Activated T-helper 17 cell treated with anti-CD3 and anti-CD28 coated beads, Interleukin-2, amount 50 U/mL, for 72 hours (primary cell): ENCODE data around the gene SLC2A1. TPM values are rescaled to one million over a fixed set of nuclear protein-coding genes. Genes with fewer than 3 reads are reported as not detected.
"Not testable (repeated sequence)": the region's sequence is repeated elsewhere in the genome, so short reads cannot be mapped to it uniquely, and the experiment has no call there.

ENCODE experiments used
- ATAC-seq: fragments of 150-1000 bp; cut with Tn5 transposase; replicated peaks from 2 replicates; pipeline ENCODE4 v1.10.0; 2021; ENCODE audit warnings: mild to moderate bottlenecking, moderate library complexity
- H3K27ac Mint-ChIP-seq: one replicate; pipeline ENCODE4 v1.8.0; 2022; ENCODE audit warnings: mixed read lengths
- H3K27me3 Mint-ChIP-seq: one replicate; pipeline ENCODE4 v1.8.0; 2022; ENCODE audit warnings: mixed read lengths
- H3K36me3 Mint-ChIP-seq: one replicate; pipeline ENCODE4 v1.8.0; 2022; ENCODE audit warnings: low read depth, mild to moderate bottlenecking, mixed read lengths
- H3K4me1 Mint-ChIP-seq: one replicate; pipeline ENCODE4 v1.8.0; 2022; ENCODE audit warnings: mixed read lengths
- H3K4me3 Mint-ChIP-seq: one replicate; pipeline ENCODE4 v1.8.0; 2022; ENCODE audit warnings: mild to moderate bottlenecking, mixed read lengths
- H3K9me3 Mint-ChIP-seq: one replicate; pipeline ENCODE4 v1.8.0; 2022; ENCODE audit warnings: mixed read lengths
- total RNA-seq, 2 donors: library from RNA; stranded (reverse); gene quantifications; one replicate each; pipeline ENCODE4 v1.2.3, GENCODE V29; 2022

The SLC2A1 gene
- total RNA-seq, 2 donors from 2014 or later, result 217 to 280 TPM

- H3K36me3 Mint-ChIP-seq, result no peaks in the 10 kb centered on the region
- no peaks in the 10 kb centered on the region for H3K4me1 Mint-ChIP-seq
- no peak overlapping the region for H3K4me3 Mint-ChIP-seq
- H3K27me3 Mint-ChIP-seq, result peaks cover 7% of the 10 kb centered on the region
- no peak for ATAC-seq
- H3K27ac Mint-ChIP-seq, result no peak overlapping the region
- no peaks in the 10 kb centered on the region for H3K9me3 Mint-ChIP-seq
These were observed 54.2 kb downstream of the SLC2A1 start for GRCh38 chr1:42904434-42904833.

- ATAC-seq, H3K4me3 Mint-ChIP-seq, H3K36me3 Mint-ChIP-seq, H3K27ac Mint-ChIP-seq, H3K4me1 Mint-ChIP-seq, H3K9me3 Mint-ChIP-seq: not testable (repeated sequence)
- H3K27me3 Mint-ChIP-seq, result peaks cover 36% of the 10 kb centered on the region
These were observed 58.7 kb downstream of the SLC2A1 start for GRCh38 chr1:42899960-42900359.

GRCh38 chr1:42891465-42892138 is 67.1 kb downstream of the SLC2A1 start:
- H3K9me3 Mint-ChIP-seq, result no peaks in the 10 kb centered on the region
- no peaks in the 10 kb centered on the region for H3K36me3 Mint-ChIP-seq
- no peak for ATAC-seq
- peaks cover 6% of the 10 kb centered on the region for H3K27me3 Mint-ChIP-seq
- H3K4me1 Mint-ChIP-seq, result no peaks in the 10 kb centered on the region
- no peak overlapping the region for H3K4me3 Mint-ChIP-seq
- no peak overlapping the region for H3K27ac Mint-ChIP-seq

- H3K4me3 Mint-ChIP-seq, result no peak overlapping the region
- peaks cover 3% of the 10 kb centered on the region for H3K27me3 Mint-ChIP-seq
- H3K9me3 Mint-ChIP-seq, result no peaks in the 10 kb centered on the region
- no peak overlapping the region for H3K27ac Mint-ChIP-seq
- H3K36me3 Mint-ChIP-seq, result no peaks in the 10 kb centered on the region
- no peak for ATAC-seq
- H3K4me1 Mint-ChIP-seq, result no peaks in the 10 kb centered on the region
These were observed 69.4 kb downstream of the SLC2A1 start for GRCh38 chr1:42889264-42889663.

- H3K36me3 Mint-ChIP-seq, result no peaks in the 10 kb centered on the region
- no peak overlapping the region for H3K4me3 Mint-ChIP-seq
- H3K4me1 Mint-ChIP-seq, result no peaks in the 10 kb centered on the region
- peaks cover 3% of the 10 kb centered on the region for H3K27me3 Mint-ChIP-seq
- H3K9me3 Mint-ChIP-seq, result no peaks in the 10 kb centered on the region
- H3K27ac Mint-ChIP-seq, result no peak overlapping the region
- ATAC-seq, result no peak
These were observed 70.5 kb downstream of the SLC2A1 start for GRCh38 chr1:42888013-42888633.

- no peaks in the 10 kb centered on the region for H3K9me3 Mint-ChIP-seq
- no peak overlapping the region for H3K4me3 Mint-ChIP-seq
- ATAC-seq, result no peak
- H3K27me3 Mint-ChIP-seq, result peaks cover 3% of the 10 kb centered on the region
- H3K4me1 Mint-ChIP-seq, result no peaks in the 10 kb centered on the region
- no peak overlapping the region for H3K27ac Mint-ChIP-seq
- H3K36me3 Mint-ChIP-seq, result no peaks in the 10 kb centered on the region
These were observed 71.3 kb downstream of the SLC2A1 start for GRCh38 chr1:42887366-42887765.

- Mint-ChIP-seq H3K36me3 (no peaks in the 10 kb centered on the region), H3K27me3 (peaks cover 3% of the 10 kb centered on the region), H3K27ac (no peak overlapping the region), H3K4me1 (no peaks in the 10 kb centered on the region), H3K4me3 (no peak overlapping the region), H3K9me3 (no peaks in the 10 kb centered on the region)
- no peak for ATAC-seq
These were observed 71.9 kb downstream of the SLC2A1 start for GRCh38 chr1:42886800-42887199.

GRCh38 chr1:42886046-42886739 is 72.5 kb downstream of the SLC2A1 start:
- H3K27ac Mint-ChIP-seq, result no peak overlapping the region
- ATAC-seq, result no peak
- H3K4me3 Mint-ChIP-seq, result no peak overlapping the region
- no peaks in the 10 kb centered on the region for H3K36me3 Mint-ChIP-seq
- H3K4me1 Mint-ChIP-seq, result no peaks in the 10 kb centered on the region
- H3K27me3 Mint-ChIP-seq, result peaks cover 3% of the 10 kb centered on the region
- H3K9me3 Mint-ChIP-seq, result no peaks in the 10 kb centered on the region

GRCh38 chr1:42880384-42880783 is 78.3 kb downstream of the SLC2A1 start:
- no peaks in the 10 kb centered on the region for H3K9me3 Mint-ChIP-seq
- peaks cover 7% of the 10 kb centered on the region for H3K27me3 Mint-ChIP-seq
- H3K36me3 Mint-ChIP-seq, result no peaks in the 10 kb centered on the region
- no peak overlapping the region for H3K4me3 Mint-ChIP-seq
- no peak overlapping the region for H3K27ac Mint-ChIP-seq
- ATAC-seq, result no peak
- no peaks in the 10 kb centered on the region for H3K4me1 Mint-ChIP-seq

- no peak overlapping the region for H3K27ac Mint-ChIP-seq
- no peaks in the 10 kb centered on the region for H3K36me3 Mint-ChIP-seq
- H3K9me3 Mint-ChIP-seq, result no peaks in the 10 kb centered on the region
- no peaks in the 10 kb centered on the region for H3K4me1 Mint-ChIP-seq
- H3K27me3 Mint-ChIP-seq, result peaks cover 4% of the 10 kb centered on the region
- no peak overlapping the region for H3K4me3 Mint-ChIP-seq
- no peak for ATAC-seq
These were observed 81.3 kb downstream of the SLC2A1 start for GRCh38 chr1:42877380-42877779.

GRCh38 chr1:42876009-42876408 is 82.7 kb downstream of the SLC2A1 start:
- ATAC-seq, result no peak
- no peak overlapping the region for H3K4me3 Mint-ChIP-seq
- H3K27ac Mint-ChIP-seq, result no peak overlapping the region
- peaks cover 4% of the 10 kb centered on the region for H3K27me3 Mint-ChIP-seq
- H3K9me3 Mint-ChIP-seq, result no peaks in the 10 kb centered on the region
- no peaks in the 10 kb centered on the region for H3K36me3 Mint-ChIP-seq
- H3K4me1 Mint-ChIP-seq, result no peaks in the 10 kb centered on the region

Other genes starting within 250 kb of the SLC2A1 start
- not detected for gene CLDN19, start 218.6 kb downstream of the SLC2A1 start, total RNA-seq
- gene P3H1, start 191.8 kb downstream of the SLC2A1 start, total RNA-seq, result 10 to 100 TPM; 24.5 to 33.4 TPM
- gene C1orf50, start 191.6 kb downstream of the SLC2A1 start, total RNA-seq, result 10 to 100 TPM in 1 of 2 donors, 1 to 10 TPM in 1; 6.5 to 10.7 TPM
- 1 to 10 TPM in 1 of 2 donors, under 1 TPM in 1; 0.15 to 2.8 TPM for gene TMEM269, start 173.9 kb downstream of the SLC2A1 start, total RNA-seq
- 1 to 10 TPM; 3.7 to 4.8 TPM for gene ERMAP, start 141.7 kb downstream of the SLC2A1 start, total RNA-seq
- gene SVBP, start 141.5 kb downstream of the SLC2A1 start, total RNA-seq, result 10 to 100 TPM; 21.8 to 22.2 TPM
- gene ZNF691, start 112.3 kb downstream of the SLC2A1 start, total RNA-seq, result 1 to 10 TPM; 7.3 to 9.0 TPM
- gene EBNA1BP2, start 213.4 kb upstream of the SLC2A1 start, total RNA-seq, result 100 to 1,000 TPM in 1 of 2 donors, 10 to 100 TPM in 1; 52.0 to 121 TPM
- gene CFAP57, start 213.5 kb upstream of the SLC2A1 start, total RNA-seq, result under 1 TPM; 0.06 to 0.74 TPM